Umbilical cord (tissue), 2 donors: ENCODE data around the gene QRICH2. TPM values are rescaled to one million over a fixed set of nuclear protein-coding genes. Genes with fewer than 3 reads are reported as not detected.
A peak's percentile ranks its signal among the peaks of the same experiment; 100 is the strongest.
"Not testable (repeated sequence)": the region's sequence is repeated elsewhere in the genome, so short reads cannot be mapped to it uniquely, and the experiment has no call there.

Experiments
- DNase-seq: peaks from one replicate; pipeline ENCODE4 v3.0.0-alpha.2; 2015; ENCODE audit warnings: low spot score
- total RNA-seq: library from RNA; depleted of rRNA; stranded (reverse); fragments of >200 nt; gene quantifications from one replicate; pipeline ENCODE4 v1.2.3, GENCODE V29; 2014; ENCODE audit warnings: low replicate concordance; ENCODE audit not compliant: insufficient read depth

QRICH2 gene
- total RNA-seq, 1 donor from 2014 or later: 0.48 TPM

- DNase-seq: no peak
Measured at GRCh38 chr17:76266244-76266938, 41.7 kb downstream of the QRICH2 start.

- peak; percentile 63 for DNase-seq
Measured at GRCh38 chr17:76265624-76266243, 42.3 kb downstream of the QRICH2 start.

- peak; percentile 100 for DNase-seq
Measured at GRCh38 chr17:76264755-76265623, 43.1 kb downstream of the QRICH2 start, which contains the start of gene UBALD2. Gene UBALD2, plus strand, starts transcription at chr17:76265348. Its CDS starts 158 bp downstream, at chr17:76265506.

GRCh38 chr17:76264425-76264754, 43.7 kb downstream of the QRICH2 start:
- no peak for DNase-seq

- no peak for DNase-seq
Measured at GRCh38 chr17:76263896-76264295, 44.2 kb downstream of the QRICH2 start.

GRCh38 chr17:76262732-76263344, 45.2 kb downstream of the QRICH2 start:
- no peak for DNase-seq

GRCh38 chr17:76261421-76262215, 46.5 kb downstream of the QRICH2 start:
- no peak for DNase-seq

GRCh38 chr17:76260669-76261068, 47.4 kb downstream of the QRICH2 start:
- no peak for DNase-seq

- no peak for DNase-seq
Measured at GRCh38 chr17:76260220-76260619, 47.9 kb downstream of the QRICH2 start.

- not testable (repeated sequence) for DNase-seq
Measured at GRCh38 chr17:76256430-76257050, 51.5 kb downstream of the QRICH2 start.

GRCh38 chr17:76255801-76256429, 52.2 kb downstream of the QRICH2 start:
- DNase-seq: no peak

- no peak for DNase-seq
Measured at GRCh38 chr17:76254275-76254674, 53.8 kb downstream of the QRICH2 start.

- no peak for DNase-seq
Measured at GRCh38 chr17:76253841-76254240, 54.2 kb downstream of the QRICH2 start.

- not testable (repeated sequence) for DNase-seq
Measured at GRCh38 chr17:76252967-76253766, 54.9 kb downstream of the QRICH2 start.

- DNase-seq: no peak
Measured at GRCh38 chr17:76252040-76252954, 55.8 kb downstream of the QRICH2 start.

GRCh38 chr17:76251478-76252039, 56.5 kb downstream of the QRICH2 start:
- no peak for DNase-seq

- DNase-seq: no peak
Measured at GRCh38 chr17:76250141-76250540, 57.9 kb downstream of the QRICH2 start.
